Liver (tissue), 3 donors: ENCODE measurements around the gene KATNAL2.

Experiments used
- HNF4A ChIP-seq, 2 donors: conservative IDR thresholded peaks; 2 replicates each; pipeline ENCODE4 v1.6.1; 2016; ENCODE audit warnings: antibody characterized with exemption in 2 of 2, mild to moderate bottlenecking in 2 of 2
- HNF4G ChIP-seq: IDR thresholded peaks from 2 replicates; pipeline ENCODE4 v1.6.1; 2016; ENCODE audit warnings: antibody characterized with exemption
- JUND ChIP-seq, 2 donors: IDR thresholded peaks; 2 replicates each; pipeline ENCODE4 v1.6.1; 2016; ENCODE audit warnings: antibody characterized with exemption in 2 of 2
- RAD21 ChIP-seq, 2 donors: IDR thresholded peaks; 2 replicates each; pipeline ENCODE4 v1.6.1; 2016; ENCODE audit warnings: antibody characterized with exemption in 2 of 2, mild to moderate bottlenecking in 2 of 2
- RXRA ChIP-seq, 2 donors: IDR thresholded peaks; 2 replicates each; pipeline ENCODE4 v1.6.1; 2017 to 2018; ENCODE audit warnings: antibody characterized with exemption in 2 of 2, mild to moderate bottlenecking in 1 of 2
- SP1 ChIP-seq: IDR thresholded peaks from 2 replicates; pipeline ENCODE4 v1.6.1; 2018; ENCODE audit warnings: antibody characterized with exemption, mild to moderate bottlenecking
- TAF1 ChIP-seq: conservative IDR thresholded peaks from 2 replicates; pipeline ENCODE4 v1.6.1; 2016; ENCODE audit warnings: antibody characterized with exemption, mild to moderate bottlenecking
- YY1 ChIP-seq: IDR thresholded peaks from 2 replicates; pipeline ENCODE4 v1.6.1; 2016; ENCODE audit warnings: antibody characterized with exemption, mild to moderate bottlenecking
- TF ChIP-seq, protein P1 (sequence below): fragments of 150-350 bp; IDR thresholded peaks from 2 replicates; pipeline ENCODE4 v1.5.1; 2017; ENCODE audit warnings: improper control_type of control experiment, low read depth, low read length; ENCODE audit not compliant: missing input control
- TF ChIP-seq, protein P2 (sequence below): IDR thresholded peaks from 2 replicates; pipeline ENCODE4 v1.6.1; 2016; ENCODE audit warnings: antibody characterized with exemption, mild to moderate bottlenecking
- TF ChIP-seq, protein P3 (sequence below): IDR thresholded peaks from 2 replicates; pipeline ENCODE4 v1.6.1; 2016; ENCODE audit warnings: antibody characterized with exemption
- donor health status: healthy.
- donor health status: healthy.

DNA sequence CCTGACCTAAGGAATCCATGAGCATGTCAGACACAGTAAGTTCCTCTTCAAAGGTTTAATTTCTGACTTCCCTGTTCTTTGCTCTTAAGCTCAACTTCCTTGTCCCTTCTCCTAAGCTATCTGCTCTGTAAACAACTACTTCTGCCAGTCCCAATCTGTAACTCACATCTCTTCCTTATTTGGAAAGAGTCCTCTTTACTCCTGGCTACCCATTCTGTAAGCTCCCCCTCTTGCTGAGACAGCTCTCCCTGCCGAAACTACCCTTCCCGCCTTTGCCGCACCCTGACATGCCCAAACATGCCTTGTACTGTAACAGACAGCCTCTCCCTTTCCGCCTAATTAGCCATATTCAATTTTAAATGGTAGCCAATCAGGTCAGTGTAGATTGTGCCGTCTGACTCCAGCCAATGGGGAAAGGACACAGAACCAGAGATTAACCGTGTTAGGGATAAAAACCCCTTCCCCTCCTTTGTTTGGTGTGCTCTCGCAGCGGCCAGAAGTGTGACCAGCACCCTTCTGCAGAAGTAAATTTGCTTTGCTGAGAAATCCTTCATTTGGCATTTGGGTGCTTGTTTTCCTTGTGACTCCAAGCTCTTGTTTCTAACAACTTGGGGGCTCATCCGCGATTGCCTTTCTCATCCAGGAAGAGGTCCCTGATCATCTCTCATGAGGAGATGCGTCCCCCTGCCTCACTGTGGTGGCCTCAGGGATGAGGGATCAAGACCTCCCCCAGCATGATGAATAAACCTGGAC is 49.1 kb upstream of the KATNAL2 start:
- TF ChIP-seq TAF1 (no peak), HNF4A (conservative IDR thresholded peaks at IDR 0.05) (no peak), RAD21 (IDR thresholded peaks at IDR 0.05) (no peak), SP1 (no peak), HNF4G (no peak), YY1 (no peak), RXRA (IDR thresholded peaks at IDR 0.05) (no peak), JUND (IDR thresholded peaks at IDR 0.05) (no peak)
- TF ChIP-seq, protein P1, sequence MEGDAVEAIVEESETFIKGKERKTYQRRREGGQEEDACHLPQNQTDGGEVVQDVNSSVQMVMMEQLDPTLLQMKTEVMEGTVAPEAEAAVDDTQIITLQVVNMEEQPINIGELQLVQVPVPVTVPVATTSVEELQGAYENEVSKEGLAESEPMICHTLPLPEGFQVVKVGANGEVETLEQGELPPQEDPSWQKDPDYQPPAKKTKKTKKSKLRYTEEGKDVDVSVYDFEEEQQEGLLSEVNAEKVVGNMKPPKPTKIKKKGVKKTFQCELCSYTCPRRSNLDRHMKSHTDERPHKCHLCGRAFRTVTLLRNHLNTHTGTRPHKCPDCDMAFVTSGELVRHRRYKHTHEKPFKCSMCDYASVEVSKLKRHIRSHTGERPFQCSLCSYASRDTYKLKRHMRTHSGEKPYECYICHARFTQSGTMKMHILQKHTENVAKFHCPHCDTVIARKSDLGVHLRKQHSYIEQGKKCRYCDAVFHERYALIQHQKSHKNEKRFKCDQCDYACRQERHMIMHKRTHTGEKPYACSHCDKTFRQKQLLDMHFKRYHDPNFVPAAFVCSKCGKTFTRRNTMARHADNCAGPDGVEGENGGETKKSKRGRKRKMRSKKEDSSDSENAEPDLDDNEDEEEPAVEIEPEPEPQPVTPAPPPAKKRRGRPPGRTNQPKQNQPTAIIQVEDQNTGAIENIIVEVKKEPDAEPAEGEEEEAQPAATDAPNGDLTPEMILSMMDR = no peak
- TF ChIP-seq, protein P2, sequence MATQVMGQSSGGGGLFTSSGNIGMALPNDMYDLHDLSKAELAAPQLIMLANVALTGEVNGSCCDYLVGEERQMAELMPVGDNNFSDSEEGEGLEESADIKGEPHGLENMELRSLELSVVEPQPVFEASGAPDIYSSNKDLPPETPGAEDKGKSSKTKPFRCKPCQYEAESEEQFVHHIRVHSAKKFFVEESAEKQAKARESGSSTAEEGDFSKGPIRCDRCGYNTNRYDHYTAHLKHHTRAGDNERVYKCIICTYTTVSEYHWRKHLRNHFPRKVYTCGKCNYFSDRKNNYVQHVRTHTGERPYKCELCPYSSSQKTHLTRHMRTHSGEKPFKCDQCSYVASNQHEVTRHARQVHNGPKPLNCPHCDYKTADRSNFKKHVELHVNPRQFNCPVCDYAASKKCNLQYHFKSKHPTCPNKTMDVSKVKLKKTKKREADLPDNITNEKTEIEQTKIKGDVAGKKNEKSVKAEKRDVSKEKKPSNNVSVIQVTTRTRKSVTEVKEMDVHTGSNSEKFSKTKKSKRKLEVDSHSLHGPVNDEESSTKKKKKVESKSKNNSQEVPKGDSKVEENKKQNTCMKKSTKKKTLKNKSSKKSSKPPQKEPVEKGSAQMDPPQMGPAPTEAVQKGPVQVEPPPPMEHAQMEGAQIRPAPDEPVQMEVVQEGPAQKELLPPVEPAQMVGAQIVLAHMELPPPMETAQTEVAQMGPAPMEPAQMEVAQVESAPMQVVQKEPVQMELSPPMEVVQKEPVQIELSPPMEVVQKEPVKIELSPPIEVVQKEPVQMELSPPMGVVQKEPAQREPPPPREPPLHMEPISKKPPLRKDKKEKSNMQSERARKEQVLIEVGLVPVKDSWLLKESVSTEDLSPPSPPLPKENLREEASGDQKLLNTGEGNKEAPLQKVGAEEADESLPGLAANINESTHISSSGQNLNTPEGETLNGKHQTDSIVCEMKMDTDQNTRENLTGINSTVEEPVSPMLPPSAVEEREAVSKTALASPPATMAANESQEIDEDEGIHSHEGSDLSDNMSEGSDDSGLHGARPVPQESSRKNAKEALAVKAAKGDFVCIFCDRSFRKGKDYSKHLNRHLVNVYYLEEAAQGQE = no peak
- TF ChIP-seq, protein P3, sequence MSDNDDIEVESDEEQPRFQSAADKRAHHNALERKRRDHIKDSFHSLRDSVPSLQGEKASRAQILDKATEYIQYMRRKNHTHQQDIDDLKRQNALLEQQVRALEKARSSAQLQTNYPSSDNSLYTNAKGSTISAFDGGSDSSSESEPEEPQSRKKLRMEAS = no peak
